WTC11 (cell line): ENCODE results near the gene MROH2B. TPM values are rescaled to one million over a fixed set of nuclear protein-coding genes. Genes with fewer than 3 reads are reported as not detected.

Source experiments
- ATAC-seq: fragments of 200-7000 bp; cut with Tn5 transposase; 2 replicates; pipeline ENCODE4 v1.10.0; 2021; ENCODE audit warnings: mild to moderate bottlenecking, moderate library complexity
- CTCF ChIA-PET: fragments of 300-600 bp; sonication (Branson Sonifier 250); formaldehyde crosslinking; loops from one replicate; lab custom pipeline; 2021; ENCODE audit warnings: antibody characterized with exemption; lab: Charles Lee
- POLR2A ChIA-PET: fragments of 350-600 bp; sonication (Branson Sonifier 250); formaldehyde crosslinking; loops from one replicate; lab custom pipeline; 2021; ENCODE audit warnings: antibody characterized with exemption; lab: Charles Lee
- DNase-seq: peaks from one replicate; pipeline ENCODE4 v3.0.0; 2021; ENCODE audit warnings: low spot score
- H3K27ac Mint-ChIP-seq: 2 replicates; pipeline ENCODE4 v1.8.0; 2021; ENCODE audit warnings: mixed read lengths
- H3K27me3 Mint-ChIP-seq: 2 replicates; pipeline ENCODE4 v1.8.0; 2021; ENCODE audit warnings: low read depth, mild to moderate bottlenecking, moderate library complexity, mixed read lengths
- H3K36me3 Mint-ChIP-seq: 2 replicates; pipeline ENCODE4 v1.8.0; 2021; ENCODE audit warnings: mixed read lengths
- H3K4me1 Mint-ChIP-seq: 2 replicates; pipeline ENCODE4 v1.8.0; 2022; ENCODE audit warnings: mixed read lengths
- H3K4me3 Mint-ChIP-seq: 2 replicates; pipeline ENCODE4 v1.8.0; 2021; ENCODE audit warnings: mild to moderate bottlenecking, moderate library complexity, mixed read lengths
- H3K9me3 Mint-ChIP-seq: 2 replicates; pipeline ENCODE4 v1.8.0; 2021; ENCODE audit warnings: mixed read lengths
- CREB1 ChIP-seq: sonication (generic); formaldehyde crosslinking; IDR thresholded peaks from 2 replicates; pipeline ENCODE4 v1.8.0; 2023; ENCODE audit warnings: mild to moderate bottlenecking, missing genetic modification reagents
- GTF2I ChIP-seq: fragments of 250-450 bp; sonication (Bioruptor Pico); conservative IDR thresholded peaks from 2 replicates; pipeline ENCODE4 v1.4.0; 2021; ENCODE audit warnings: mild to moderate bottlenecking
- HMGXB4 ChIP-seq: sonication (generic); formaldehyde crosslinking; IDR thresholded peaks from 2 replicates; pipeline ENCODE4 v1.8.1; 2023; ENCODE audit warnings: mild to moderate bottlenecking, moderate library complexity, missing genetic modification reagents
- IRF2 ChIP-seq: sonication (generic); formaldehyde crosslinking; IDR thresholded peaks from 2 replicates; pipeline ENCODE4 v1.8.0; 2022; ENCODE audit warnings: low read depth, missing genetic modification reagents, borderline replicate concordance
- PREB ChIP-seq: sonication (generic); formaldehyde crosslinking; IDR thresholded peaks from 2 replicates; pipeline ENCODE4 v1.8.1; 2022; ENCODE audit warnings: mild to moderate bottlenecking, missing genetic modification reagents, moderate library complexity, borderline replicate concordance
- PRRX2 ChIP-seq: fragments of 250-450 bp; sonication (Bioruptor Pico); IDR thresholded peaks from 2 replicates; pipeline ENCODE4 v1.8.0; 2021; ENCODE audit warnings: mild to moderate bottlenecking
- SOX15 ChIP-seq: fragments of 250-450 bp; sonication (Bioruptor Pico); IDR thresholded peaks from 2 replicates; pipeline ENCODE4 v1.9.0; 2021; ENCODE audit warnings: mild to moderate bottlenecking
- STAT6 ChIP-seq: sonication (generic); formaldehyde crosslinking; conservative IDR thresholded peaks from 2 replicates; pipeline ENCODE4 v1.8.1; 2023; ENCODE audit warnings: mild to moderate bottlenecking, low read depth, missing genetic modification reagents, moderate library complexity
- ZNF121 ChIP-seq: sonication (generic); formaldehyde crosslinking; IDR thresholded peaks from 2 replicates; pipeline ENCODE4 v1.8.0; 2023; ENCODE audit warnings: missing genetic modification reagents
- ZNF423 ChIP-seq: fragments of 250-450 bp; sonication (Bioruptor Pico); IDR thresholded peaks from 2 replicates; pipeline ENCODE4 v2.1.2; 2022; ENCODE audit warnings: mild to moderate bottlenecking, moderate library complexity
- total RNA-seq: library from RNA; stranded (reverse); gene quantifications from 3 replicates; pipeline ENCODE4 v1.2.3, GENCODE V29; 2021
- TF ChIP-seq, protein P1 (sequence below): sonication (generic); formaldehyde crosslinking; IDR thresholded peaks from 2 replicates; pipeline ENCODE4 v1.8.1; 2023; ENCODE audit warnings: mild to moderate bottlenecking, missing genetic modification reagents, borderline replicate concordance
- TF ChIP-seq, protein P2 (sequence below): sonication (generic); formaldehyde crosslinking; IDR thresholded peaks from 2 replicates; pipeline ENCODE4 v1.8.1; 2023; ENCODE audit warnings: mild to moderate bottlenecking, missing genetic modification reagents

Gene MROH2B
- total RNA-seq, 1 experiment from 2014 or later, result not detected

DNA sequence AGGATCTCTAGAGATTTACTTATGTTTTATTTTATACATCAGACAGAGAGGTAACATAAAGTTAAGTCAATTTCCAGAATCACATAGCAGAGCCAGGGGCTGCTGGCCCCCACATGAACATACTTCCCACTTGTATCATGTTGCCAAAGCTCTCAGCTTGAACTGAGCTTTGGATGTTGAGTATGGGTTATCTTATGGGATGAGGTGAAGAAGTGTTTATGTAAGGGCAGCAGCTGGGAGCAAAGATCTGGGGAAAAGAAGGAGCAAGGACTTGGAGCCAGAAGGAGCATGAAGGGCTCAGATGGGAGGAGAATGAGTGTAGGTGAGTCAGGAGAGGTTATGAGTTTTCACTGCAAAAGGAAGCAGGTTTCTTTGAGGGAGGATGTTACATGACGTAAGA is 72.0 kb downstream of the MROH2B start:
- no peaks in the 10 kb centered on the region for H3K9me3 Mint-ChIP-seq
- ChIA-PET POLR2A (no interaction called here), CTCF (no interaction called here)
- ATAC-seq (no peak), DNase-seq (no peak)
- TF ChIP-seq ZNF121 (CRISPR knock-in tag) (no peak), CREB1 (CRISPR knock-in tag) (no peak), HMGXB4 (CRISPR knock-in tag) (no peak), ZNF423 (no peak), PREB (CRISPR knock-in tag) (no peak)
- TF ChIP-seq, protein P1, sequence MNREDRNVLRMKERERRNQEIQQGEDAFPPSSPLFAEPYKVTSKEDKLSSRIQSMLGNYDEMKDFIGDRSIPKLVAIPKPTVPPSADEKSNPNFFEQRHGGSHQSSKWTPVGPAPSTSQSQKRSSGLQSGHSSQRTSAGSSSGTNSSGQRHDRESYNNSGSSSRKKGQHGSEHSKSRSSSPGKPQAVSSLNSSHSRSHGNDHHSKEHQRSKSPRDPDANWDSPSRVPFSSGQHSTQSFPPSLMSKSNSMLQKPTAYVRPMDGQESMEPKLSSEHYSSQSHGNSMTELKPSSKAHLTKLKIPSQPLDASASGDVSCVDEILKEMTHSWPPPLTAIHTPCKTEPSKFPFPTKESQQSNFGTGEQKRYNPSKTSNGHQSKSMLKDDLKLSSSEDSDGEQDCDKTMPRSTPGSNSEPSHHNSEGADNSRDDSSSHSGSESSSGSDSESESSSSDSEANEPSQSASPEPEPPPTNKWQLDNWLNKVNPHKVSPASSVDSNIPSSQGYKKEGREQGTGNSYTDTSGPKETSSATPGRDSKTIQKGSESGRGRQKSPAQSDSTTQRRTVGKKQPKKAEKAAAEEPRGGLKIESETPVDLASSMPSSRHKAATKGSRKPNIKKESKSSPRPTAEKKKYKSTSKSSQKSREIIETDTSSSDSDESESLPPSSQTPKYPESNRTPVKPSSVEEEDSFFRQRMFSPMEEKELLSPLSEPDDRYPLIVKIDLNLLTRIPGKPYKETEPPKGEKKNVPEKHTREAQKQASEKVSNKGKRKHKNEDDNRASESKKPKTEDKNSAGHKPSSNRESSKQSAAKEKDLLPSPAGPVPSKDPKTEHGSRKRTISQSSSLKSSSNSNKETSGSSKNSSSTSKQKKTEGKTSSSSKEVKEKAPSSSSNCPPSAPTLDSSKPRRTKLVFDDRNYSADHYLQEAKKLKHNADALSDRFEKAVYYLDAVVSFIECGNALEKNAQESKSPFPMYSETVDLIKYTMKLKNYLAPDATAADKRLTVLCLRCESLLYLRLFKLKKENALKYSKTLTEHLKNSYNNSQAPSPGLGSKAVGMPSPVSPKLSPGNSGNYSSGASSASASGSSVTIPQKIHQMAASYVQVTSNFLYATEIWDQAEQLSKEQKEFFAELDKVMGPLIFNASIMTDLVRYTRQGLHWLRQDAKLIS (CRISPR knock-in tag), result no peak
- no peaks in the 10 kb centered on the region; the same call in 1 of the 2 replicates for H3K27me3 Mint-ChIP-seq
- H3K36me3 Mint-ChIP-seq, result no peaks in the 10 kb centered on the region
- H3K4me3 Mint-ChIP-seq, result no peak overlapping the region
- H3K27ac Mint-ChIP-seq, result no peak overlapping the region
- H3K4me1 Mint-ChIP-seq, result no peaks in the 10 kb centered on the region

- no peaks in the 10 kb centered on the region for H3K36me3 Mint-ChIP-seq
- no peak for TF ChIP-seq STAT6 (CRISPR knock-in tag)
- no peak for TF ChIP-seq IRF2 (CRISPR knock-in tag)
- no peak for TF ChIP-seq CREB1 (CRISPR knock-in tag)
- no peak for TF ChIP-seq PRRX2
- ATAC-seq (no peak), DNase-seq (no peak)
- no peaks in the 10 kb centered on the region for H3K4me1 Mint-ChIP-seq
- POLR2A ChIA-PET, result no interaction called here
- CTCF ChIA-PET, result interaction anchor here (0.6 kb wide), 1 partner anchor 375 kb away, joined by 3 read pairs; no protein-coding TSS in a partner anchor
- H3K27ac Mint-ChIP-seq, result no peak overlapping the region
- H3K27me3 Mint-ChIP-seq, result no peaks in the 10 kb centered on the region
- H3K4me3 Mint-ChIP-seq, result no peak overlapping the region
- peaks cover 9% of the 10 kb centered on the region for H3K9me3 Mint-ChIP-seq
These were observed 75.1 kb downstream of the MROH2B start for GRCh38 chr5:40995801-40996586.

- CTCF ChIA-PET, result no interaction called here
- H3K4me1 Mint-ChIP-seq, result no peaks in the 10 kb centered on the region
- H3K36me3 Mint-ChIP-seq, result 0 out of 2 replicates have a peak, but pooled peaks cover 3% of the 10 kb centered on the region
- H3K4me3 Mint-ChIP-seq, result no peak overlapping the region
- no peak overlapping the region for H3K27ac Mint-ChIP-seq
- TF ChIP-seq IRF2 (CRISPR knock-in tag), result no peak
- no peak for TF ChIP-seq SOX15 (CRISPR knock-in tag)
- TF ChIP-seq, protein P2, sequence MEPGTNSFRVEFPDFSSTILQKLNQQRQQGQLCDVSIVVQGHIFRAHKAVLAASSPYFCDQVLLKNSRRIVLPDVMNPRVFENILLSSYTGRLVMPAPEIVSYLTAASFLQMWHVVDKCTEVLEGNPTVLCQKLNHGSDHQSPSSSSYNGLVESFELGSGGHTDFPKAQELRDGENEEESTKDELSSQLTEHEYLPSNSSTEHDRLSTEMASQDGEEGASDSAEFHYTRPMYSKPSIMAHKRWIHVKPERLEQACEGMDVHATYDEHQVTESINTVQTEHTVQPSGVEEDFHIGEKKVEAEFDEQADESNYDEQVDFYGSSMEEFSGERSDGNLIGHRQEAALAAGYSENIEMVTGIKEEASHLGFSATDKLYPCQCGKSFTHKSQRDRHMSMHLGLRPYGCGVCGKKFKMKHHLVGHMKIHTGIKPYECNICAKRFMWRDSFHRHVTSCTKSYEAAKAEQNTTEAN, result no peak
- TF ChIP-seq GTF2I (CRISPR knock-in tag), result no peak
- H3K27me3 Mint-ChIP-seq, result no peaks in the 10 kb centered on the region
- POLR2A ChIA-PET, result no interaction called here
- H3K9me3 Mint-ChIP-seq, result peaks cover 15% of the 10 kb centered on the region
- ATAC-seq (no peak), DNase-seq (no peak)
These were observed 79.1 kb downstream of the MROH2B start for GRCh38 chr5:40991981-40992559.
